ENCODE measurements around the gene C7orf57.

The C7orf57 gene

GRCh38 chr7:48084727-48085432, 49.5 kb downstream of the C7orf57 start:
- peak; percentile 55 to 81 for DNase-seq (ENCODE audit: extremely low read depth in 1 of 2, low read depth in 1 of 2)

DNA sequence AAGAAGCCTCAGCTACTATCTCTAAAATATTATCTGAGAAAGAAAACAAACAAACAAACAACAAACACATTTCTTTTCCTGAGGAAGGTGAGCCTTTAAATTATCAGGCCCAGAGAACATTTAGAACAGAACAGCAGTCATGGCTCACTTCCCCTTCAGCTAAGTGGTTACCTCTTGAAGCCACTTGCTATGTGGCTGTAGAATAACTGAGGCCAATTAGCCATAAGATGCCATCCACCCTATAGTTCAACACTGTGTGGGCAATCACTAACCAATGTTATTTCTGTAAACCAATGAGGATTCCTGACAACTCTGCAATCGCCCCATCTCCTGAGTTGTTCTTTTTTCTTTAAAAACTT, 50.1 kb downstream of the C7orf57 start:
- DNase-seq (ENCODE audit: extremely low read depth in 1 of 2, low read depth in 1 of 2) = no peak

DNA sequence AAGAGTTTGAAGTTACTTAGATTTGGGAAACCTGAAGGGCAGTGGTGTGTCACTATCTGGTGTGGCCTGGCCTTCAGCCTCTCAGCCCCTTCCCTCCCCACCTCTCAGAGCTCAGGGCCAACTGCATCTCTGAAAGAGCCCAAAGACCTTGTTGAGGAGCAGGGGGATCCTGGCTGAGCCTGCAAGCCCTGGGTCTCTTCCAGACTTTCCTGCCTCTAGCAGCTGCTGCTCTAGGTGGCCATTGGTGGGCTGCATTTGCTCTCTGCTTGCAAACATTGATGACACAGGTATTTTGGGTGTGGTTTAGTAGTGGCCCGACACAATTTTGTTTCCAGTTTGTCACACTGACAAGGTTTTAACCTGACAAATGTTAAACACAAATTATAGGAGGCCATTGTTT, 50.6 kb downstream of the C7orf57 start:
- no peak for DNase-seq (ENCODE audit: extremely low read depth in 1 of 2, low read depth in 1 of 2)

DNA sequence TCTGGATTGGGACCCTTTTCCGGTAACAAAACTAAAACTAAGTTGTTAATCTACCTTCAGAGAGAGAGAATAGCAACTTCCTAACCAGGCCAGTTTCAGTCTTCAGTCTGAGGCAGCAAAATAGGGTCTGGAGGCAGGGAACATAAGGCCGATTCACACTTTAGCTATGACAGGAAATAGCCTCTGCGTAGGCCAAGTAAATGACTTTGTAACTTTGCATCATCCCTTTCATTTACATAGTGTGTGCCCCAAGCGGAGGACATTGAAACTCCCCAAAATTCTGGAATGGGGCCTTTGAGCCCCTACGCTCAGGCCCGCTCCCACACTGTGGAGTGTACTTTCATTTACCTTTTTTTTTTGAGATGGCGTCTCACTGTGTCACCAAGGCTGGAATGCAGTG, 52.0 kb downstream of the C7orf57 start:
- no peak for DNase-seq (ENCODE audit: extremely low read depth in 1 of 2, low read depth in 1 of 2)

- no peak for DNase-seq (ENCODE audit: extremely low read depth in 1 of 2, low read depth in 1 of 2)
Observed at GRCh38 chr7:48088559-48089045, 53.3 kb downstream of the C7orf57 start.

DNA sequence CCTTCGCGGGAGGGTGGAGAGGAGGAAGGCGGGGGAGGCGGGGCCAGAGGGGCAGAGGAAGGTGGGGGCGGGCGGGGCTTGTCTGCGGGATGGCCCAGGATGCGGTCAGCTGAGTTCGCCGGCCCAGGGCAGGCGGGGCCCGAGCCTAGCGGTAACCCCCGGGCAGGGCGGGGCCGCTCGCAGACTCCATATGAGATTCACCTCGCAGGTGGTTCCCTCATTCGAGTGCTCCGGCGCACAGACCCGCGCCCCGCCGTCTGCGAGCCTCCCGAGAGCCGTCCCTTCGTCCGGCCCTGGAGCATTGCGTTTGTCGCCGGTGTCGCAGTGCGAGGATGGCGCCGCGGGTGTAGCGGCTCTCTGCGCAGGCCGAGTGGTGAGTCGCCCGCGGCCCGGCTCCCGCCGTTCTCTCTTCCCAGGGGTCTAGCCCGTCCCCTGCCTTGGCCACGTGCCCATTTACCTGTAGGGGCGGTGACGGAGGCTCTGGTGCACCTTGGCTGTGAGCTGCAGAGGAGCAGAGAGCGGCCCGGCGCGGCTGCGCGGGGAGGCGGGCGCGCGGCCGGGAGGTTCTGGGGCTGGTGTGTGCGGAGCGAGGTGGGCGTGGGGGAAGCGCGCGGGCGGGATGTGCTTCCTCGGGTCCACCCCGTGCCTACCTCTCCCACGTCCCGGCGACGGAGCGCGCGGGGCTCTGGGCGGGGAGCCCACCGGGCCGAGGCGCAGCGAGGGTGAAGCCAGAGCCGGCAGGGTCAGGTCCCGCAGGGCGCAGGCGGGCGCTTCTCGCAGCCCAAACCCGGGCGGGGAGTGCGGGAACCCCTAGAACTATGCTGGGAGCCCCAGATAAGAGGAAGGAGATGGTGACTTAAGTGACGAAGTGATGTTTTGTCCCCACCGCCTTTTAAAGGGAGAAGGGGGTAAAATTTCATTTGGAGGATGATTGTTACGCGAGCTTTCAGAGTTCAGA, 54.0 kb downstream of the C7orf57 start, which contains the start of gene UPP1:
TSS of gene UPP1 (plus strand) at position 220 of the 958 bp plus-strand sequence. CDS start 5,519 bp downstream, outside the sequence.
- peak; percentile 87 to 88 for DNase-seq (ENCODE audit: extremely low read depth in 1 of 2, low read depth in 1 of 2)

GRCh38 chr7:48090095-48090805, 54.9 kb downstream of the C7orf57 start:
- no peak for DNase-seq (ENCODE audit: extremely low read depth in 1 of 2, low read depth in 1 of 2)

GRCh38 chr7:48091506-48092433, 56.4 kb downstream of the C7orf57 start:
- DNase-seq (ENCODE audit: extremely low read depth in 1 of 2, low read depth in 1 of 2) = no peak

GRCh38 chr7:48094861-48095293, 59.5 kb downstream of the C7orf57 start:
- DNase-seq (ENCODE audit: extremely low read depth in 1 of 2, low read depth in 1 of 2) = no peak

DNA sequence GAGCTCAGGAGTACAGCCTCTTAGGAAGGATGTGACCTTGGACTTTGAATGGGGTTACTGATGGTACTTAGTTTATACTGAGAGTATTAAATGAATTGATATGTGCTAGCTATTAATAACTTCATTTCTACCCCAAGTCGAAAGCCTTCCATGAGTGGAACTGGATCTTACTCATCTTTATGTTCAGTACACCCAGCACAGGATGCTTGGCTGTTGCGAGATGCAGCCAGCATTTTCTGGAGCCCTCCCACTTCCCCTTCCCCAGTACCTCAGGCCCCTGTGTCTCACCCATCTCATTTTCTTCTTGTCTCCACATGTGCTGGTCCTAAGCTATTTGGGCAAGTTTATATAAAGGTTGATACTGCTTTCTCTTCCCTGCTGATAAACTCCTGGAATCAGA, 60.9 kb downstream of the C7orf57 start:
- DNase-seq (ENCODE audit: extremely low read depth in 1 of 2, low read depth in 1 of 2) = no peak

GRCh38 chr7:48097521-48098231, 62.3 kb downstream of the C7orf57 start:
- no peak for DNase-seq (ENCODE audit: extremely low read depth in 1 of 2, low read depth in 1 of 2)

DNA sequence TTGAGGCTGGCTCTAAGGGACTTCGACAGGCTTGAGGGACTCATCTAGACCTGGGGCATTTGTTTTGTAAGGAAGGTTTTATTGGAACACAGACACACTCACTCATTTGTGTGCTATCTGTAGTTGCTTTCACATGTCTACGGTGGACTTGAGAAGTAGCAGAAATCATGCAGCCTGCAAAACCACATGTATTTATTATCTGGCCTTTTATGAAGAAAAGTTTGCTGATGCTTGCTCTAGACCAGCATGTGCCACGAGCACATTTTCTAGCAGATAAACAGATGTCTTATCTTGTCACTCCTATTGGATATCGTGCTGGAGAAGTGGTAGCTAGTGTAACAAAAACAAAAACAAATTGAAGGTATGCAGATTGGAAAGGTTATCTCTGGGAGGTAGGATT, 63.5 kb downstream of the C7orf57 start:
- no peak for DNase-seq (ENCODE audit: extremely low read depth in 1 of 2, low read depth in 1 of 2)

GRCh38 chr7:48099781-48100180, 64.4 kb downstream of the C7orf57 start:
- DNase-seq (ENCODE audit: extremely low read depth in 1 of 2, low read depth in 1 of 2) = no peak

GRCh38 chr7:48101352-48101751, 66.0 kb downstream of the C7orf57 start:
- no peak for DNase-seq (ENCODE audit: extremely low read depth in 1 of 2, low read depth in 1 of 2)

DNA sequence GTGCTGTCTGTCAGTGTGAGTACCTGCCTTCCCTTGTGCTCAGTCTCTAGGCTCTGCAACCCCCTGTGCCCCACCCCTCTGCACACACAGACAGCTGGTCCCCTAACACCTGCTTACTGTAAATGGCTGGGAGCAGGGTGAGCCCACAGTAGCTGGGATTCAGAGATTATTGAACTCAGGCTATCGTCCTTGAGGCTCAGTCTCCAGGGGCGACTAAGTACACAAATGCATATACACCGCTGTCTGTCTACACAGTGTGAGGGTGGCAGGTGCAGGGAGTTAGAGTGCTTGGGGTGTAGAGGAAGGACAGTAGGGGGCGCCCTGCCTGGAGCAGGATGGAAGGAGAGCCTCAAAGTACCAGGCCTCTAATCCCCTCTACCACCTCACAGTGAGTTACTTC, 66.6 kb downstream of the C7orf57 start:
- no peak for DNase-seq (ENCODE audit: extremely low read depth in 1 of 2, low read depth in 1 of 2)

DNA sequence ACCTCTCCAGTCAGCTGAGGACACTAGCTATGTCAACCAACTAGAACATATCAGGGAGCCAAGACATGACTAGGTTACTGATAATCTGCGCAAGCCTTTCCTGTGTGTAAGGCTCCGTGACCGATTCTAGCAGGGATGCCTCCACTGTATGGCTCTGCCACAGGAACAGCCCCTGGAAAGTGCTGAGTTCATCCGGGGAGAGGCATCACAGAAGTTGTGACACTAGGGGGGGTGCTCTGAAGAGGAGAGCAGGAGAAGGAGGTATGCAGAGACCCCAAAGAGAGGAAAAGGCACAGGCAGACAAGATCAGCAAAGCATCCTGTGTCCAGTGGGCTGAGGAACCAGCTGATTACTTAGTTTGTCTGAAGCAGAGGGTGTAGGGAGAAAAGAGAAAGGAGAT, 67.2 kb downstream of the C7orf57 start:
- DNase-seq (ENCODE audit: extremely low read depth in 1 of 2, low read depth in 1 of 2) = no peak

DNA sequence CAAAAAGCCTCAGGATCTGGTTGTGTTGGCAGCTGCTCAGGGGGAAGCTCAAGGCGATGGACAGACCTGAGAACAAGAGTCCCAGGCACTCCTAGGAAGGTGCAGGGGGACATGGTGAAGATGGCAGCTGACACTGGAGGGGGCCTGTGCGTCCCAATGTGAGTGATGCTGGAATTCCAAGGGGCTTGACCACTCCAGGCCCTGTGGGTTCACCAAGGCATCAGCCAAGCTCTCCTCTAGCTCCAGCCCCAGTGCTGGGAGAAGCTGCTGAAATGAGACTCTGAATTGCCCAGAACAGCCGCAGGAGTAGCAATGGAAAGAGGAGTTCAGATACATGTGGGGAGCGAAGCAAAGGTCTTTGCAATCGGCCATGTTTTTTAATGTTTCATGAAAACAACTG, 69.7 kb downstream of the C7orf57 start:
- no peak for DNase-seq (ENCODE audit: extremely low read depth in 1 of 2, low read depth in 1 of 2)

DNA sequence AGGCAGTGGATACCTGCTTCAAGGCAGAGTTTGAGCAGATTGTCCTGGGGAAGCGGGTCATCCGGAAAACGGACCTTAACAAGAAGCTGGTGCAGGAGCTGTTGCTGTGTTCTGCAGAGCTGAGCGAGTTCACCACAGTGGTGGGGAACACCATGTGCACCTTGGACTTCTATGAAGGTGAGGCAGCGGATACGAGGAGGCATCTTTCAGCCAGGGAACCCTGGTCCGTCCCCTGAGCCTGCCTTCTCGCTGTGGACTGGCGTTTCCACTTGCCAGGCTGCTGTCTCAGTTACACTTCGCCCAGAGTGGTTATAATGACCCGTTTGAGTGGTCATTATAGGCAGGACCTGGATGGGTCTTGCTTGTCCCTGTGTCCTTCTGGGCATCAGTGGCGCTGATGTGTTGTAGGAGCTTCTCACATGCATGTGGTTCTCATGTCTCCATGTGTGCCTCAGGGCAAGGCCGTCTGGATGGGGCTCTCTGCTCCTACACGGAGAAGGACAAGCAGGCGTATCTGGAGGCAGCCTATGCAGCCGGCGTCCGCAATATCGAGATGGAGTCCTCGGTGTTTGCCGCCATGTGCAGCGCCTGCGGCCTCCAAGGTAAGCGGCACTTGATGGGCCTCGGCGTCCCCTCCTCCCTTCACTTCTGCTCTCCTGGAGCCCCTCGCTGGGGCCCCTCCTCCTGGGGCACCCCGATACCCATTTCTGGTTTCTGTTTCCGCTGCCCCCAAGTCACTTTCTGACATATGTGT, 71.7 kb downstream of the C7orf57 start:
- no peak for DNase-seq (ENCODE audit: extremely low read depth in 1 of 2, low read depth in 1 of 2)
